ENCODE measurements around the gene SULT1C2. TPM values are rescaled to one million over a fixed set of nuclear protein-coding genes. Genes with fewer than 3 reads are reported as not detected.

The SULT1C2 gene
- total RNA-seq, 4 donors from 2014 or later = 1.3 to 2.0 TPM; not detected in 2

DNA sequence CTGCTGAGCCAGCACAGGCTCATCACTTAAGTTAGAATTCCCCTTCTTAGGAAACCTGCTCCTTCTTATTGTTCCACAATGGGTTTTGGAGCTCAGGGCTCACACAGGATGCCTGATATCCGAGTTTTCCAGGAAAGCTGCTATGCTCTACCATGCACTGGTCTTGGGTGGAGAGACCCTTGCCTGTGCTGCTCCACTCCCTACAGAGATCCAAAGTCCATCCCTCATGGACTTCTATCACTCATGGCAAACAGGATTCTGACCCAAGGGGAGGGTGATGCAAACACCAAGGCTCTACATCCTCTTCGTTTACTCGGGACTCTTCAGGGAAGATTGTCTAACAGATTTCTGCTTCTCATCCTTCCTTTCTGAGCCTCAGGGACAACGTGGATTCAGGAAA is 5.2 kb downstream of the SULT1C2 start:
- no peak overlapping the region for H3K27ac ChIP-seq
- WGBS, 2 donors = 86 to 87% methylated on average over 4 of the region's 4 CpGs
- no peaks in the 10 kb centered on the region for H3K4me1 ChIP-seq
- no peak overlapping the region for H3K4me3 ChIP-seq
- no peaks in the 10 kb centered on the region for H3K27me3 ChIP-seq
- no peaks in the 10 kb centered on the region for H3K9me3 ChIP-seq
- no peak for DNase-seq (ENCODE audit: low spot score in 2 of 2)
- no peak for TF ChIP-seq EP300 (IDR thresholded peaks at IDR 0.05)
- TF ChIP-seq, protein P1, sequence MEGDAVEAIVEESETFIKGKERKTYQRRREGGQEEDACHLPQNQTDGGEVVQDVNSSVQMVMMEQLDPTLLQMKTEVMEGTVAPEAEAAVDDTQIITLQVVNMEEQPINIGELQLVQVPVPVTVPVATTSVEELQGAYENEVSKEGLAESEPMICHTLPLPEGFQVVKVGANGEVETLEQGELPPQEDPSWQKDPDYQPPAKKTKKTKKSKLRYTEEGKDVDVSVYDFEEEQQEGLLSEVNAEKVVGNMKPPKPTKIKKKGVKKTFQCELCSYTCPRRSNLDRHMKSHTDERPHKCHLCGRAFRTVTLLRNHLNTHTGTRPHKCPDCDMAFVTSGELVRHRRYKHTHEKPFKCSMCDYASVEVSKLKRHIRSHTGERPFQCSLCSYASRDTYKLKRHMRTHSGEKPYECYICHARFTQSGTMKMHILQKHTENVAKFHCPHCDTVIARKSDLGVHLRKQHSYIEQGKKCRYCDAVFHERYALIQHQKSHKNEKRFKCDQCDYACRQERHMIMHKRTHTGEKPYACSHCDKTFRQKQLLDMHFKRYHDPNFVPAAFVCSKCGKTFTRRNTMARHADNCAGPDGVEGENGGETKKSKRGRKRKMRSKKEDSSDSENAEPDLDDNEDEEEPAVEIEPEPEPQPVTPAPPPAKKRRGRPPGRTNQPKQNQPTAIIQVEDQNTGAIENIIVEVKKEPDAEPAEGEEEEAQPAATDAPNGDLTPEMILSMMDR (IDR thresholded peaks at IDR 0.05) = no peak
- no peak for TF ChIP-seq POLR2A (IDR thresholded peaks at IDR 0.05)
- no peaks in the 10 kb centered on the region for H3K36me3 ChIP-seq

- Histone ChIP-seq H3K4me3 (no peak overlapping the region), H3K36me3 (no peaks in the 10 kb centered on the region), H3K4me1 (no peaks in the 10 kb centered on the region), H3K27me3 (no peaks in the 10 kb centered on the region), H3K9me3 (no peaks in the 10 kb centered on the region), H3K27ac (no peak overlapping the region)
- TF ChIP-seq POLR2A (IDR thresholded peaks at IDR 0.05) (no peak), EP300 (IDR thresholded peaks at IDR 0.05) (no peak)
- 84 to 92% methylated on average over 9 of the region's 9 CpGs for WGBS, 2 donors
- no peak for DNase-seq (ENCODE audit: low spot score in 2 of 2)
These were observed 8.9 kb downstream of the SULT1C2 start for GRCh38 chr2:108297436-108298141.

GRCh38 chr2:108301558-108301957 is 12.9 kb downstream of the SULT1C2 start:
- 90% methylated on average over 7 of the region's 7 CpGs for WGBS, 2 donors
- no peaks in the 10 kb centered on the region for H3K27me3 ChIP-seq

DNA sequence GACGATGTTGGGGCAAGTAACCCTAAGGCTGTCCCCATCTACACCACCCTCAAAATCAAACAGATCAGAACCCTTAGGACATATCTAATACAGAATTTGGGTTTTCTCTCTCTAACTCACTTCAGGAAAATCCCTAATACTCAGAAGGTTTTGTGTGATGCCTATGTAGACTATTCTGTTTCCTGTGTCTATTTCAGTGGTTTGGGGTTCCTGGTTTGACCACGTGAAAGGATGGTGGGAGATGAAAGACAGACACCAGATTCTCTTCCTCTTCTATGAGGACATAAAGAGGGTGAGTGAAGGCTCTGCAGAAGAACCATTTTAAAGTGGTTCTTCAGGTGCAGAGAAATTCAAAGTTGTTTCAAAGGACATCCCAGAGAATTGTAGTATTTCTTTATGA is 16.3 kb downstream of the SULT1C2 start:
- no peak for DNase-seq (ENCODE audit: low spot score in 2 of 2)
- Histone ChIP-seq H3K27ac (no peak overlapping the region), H3K27me3 (no peaks in the 10 kb centered on the region), H3K36me3 (no peaks in the 10 kb centered on the region), H3K4me3 (no peak overlapping the region), H3K4me1 (no peaks in the 10 kb centered on the region), H3K9me3 (no peaks in the 10 kb centered on the region)
- TF ChIP-seq EP300 (IDR thresholded peaks at IDR 0.05) (no peak), POLR2A (IDR thresholded peaks at IDR 0.05) (no peak)
- TF ChIP-seq, protein P1 (IDR thresholded peaks at IDR 0.05) = no peak
- 77 to 82% methylated on average over 2 of the region's 2 CpGs for WGBS, 2 donors

More at GRCh38 chr2:108301558-108301957, 12.9 kb downstream of the SULT1C2 start:
- H3K27ac ChIP-seq = no peak overlapping the region
- H3K36me3 ChIP-seq = no peaks in the 10 kb centered on the region
- no peak for TF ChIP-seq EP300 (IDR thresholded peaks at IDR 0.05)
- TF ChIP-seq, protein P1 (IDR thresholded peaks at IDR 0.05) = no peak
- no peak for TF ChIP-seq POLR2A (IDR thresholded peaks at IDR 0.05)
- H3K4me1 ChIP-seq = no peaks in the 10 kb centered on the region
- H3K4me3 ChIP-seq = no peak overlapping the region
- no peaks in the 10 kb centered on the region for H3K9me3 ChIP-seq
- no peak for DNase-seq (ENCODE audit: low spot score in 2 of 2)

- 86 to 92% methylated on average over 2 of the region's 2 CpGs for WGBS, 2 donors
- DNase-seq (ENCODE audit: low spot score in 2 of 2) = no peak
- Histone ChIP-seq H3K27ac (no peak overlapping the region), H3K4me3 (no peak overlapping the region), H3K9me3 (no peaks in the 10 kb centered on the region), H3K27me3 (no peaks in the 10 kb centered on the region), H3K4me1 (no peaks in the 10 kb centered on the region), H3K36me3 (no peaks in the 10 kb centered on the region)
- TF ChIP-seq EP300 (IDR thresholded peaks at IDR 0.05) (no peak), POLR2A (IDR thresholded peaks at IDR 0.05) (no peak)
- TF ChIP-seq, protein P1 (IDR thresholded peaks at IDR 0.05) = no peak
These were observed 17.2 kb downstream of the SULT1C2 start for GRCh38 chr2:108305901-108306300.
